GM21526 (cell line): Measurements from ENCODE around the gene MEGF11.

Experiments
- ATAC-seq: cut with Tn5 transposase; IDR thresholded peaks from one replicate; pipeline ENCODE4 v1.9.1; 2021; ENCODE audit warnings: moderate library complexity; ENCODE audit not compliant: unreplicated experiment, low FRiP score

The MEGF11 gene

GRCh38 chr15:65963358-65963757 is 290.2 kb downstream of the MEGF11 start:
- ATAC-seq: no peak

- no peak for ATAC-seq
Observed at GRCh38 chr15:65962187-65962586, 291.4 kb downstream of the MEGF11 start.

- ATAC-seq: no peak
Observed at GRCh38 chr15:65960586-65960985, 293.0 kb downstream of the MEGF11 start.

- ATAC-seq: no peak
Observed at GRCh38 chr15:65958835-65959234, 294.7 kb downstream of the MEGF11 start.

- ATAC-seq: no peak
Observed at GRCh38 chr15:65957451-65957850, 296.1 kb downstream of the MEGF11 start.

- no peak for ATAC-seq
Observed at GRCh38 chr15:65956899-65957298, 296.7 kb downstream of the MEGF11 start.

- ATAC-seq: no peak
Observed at GRCh38 chr15:65956307-65956706, 297.2 kb downstream of the MEGF11 start.

GRCh38 chr15:65954289-65954741 is 299.2 kb downstream of the MEGF11 start:
- no peak for ATAC-seq

GRCh38 chr15:65953622-65954021 is 299.9 kb downstream of the MEGF11 start:
- ATAC-seq: no peak

GRCh38 chr15:65952391-65953053 is 301.0 kb downstream of the MEGF11 start:
- no peak for ATAC-seq

- ATAC-seq: no peak
Observed at GRCh38 chr15:65951007-65951406, 302.5 kb downstream of the MEGF11 start.

- no peak for ATAC-seq
Observed at GRCh38 chr15:65949491-65949890, 304.1 kb downstream of the MEGF11 start.

- no peak for ATAC-seq
Observed at GRCh38 chr15:65949011-65949410, 304.5 kb downstream of the MEGF11 start.

- ATAC-seq: no peak
Observed at GRCh38 chr15:65948383-65948782, 305.2 kb downstream of the MEGF11 start.

GRCh38 chr15:65947041-65947440 is 306.5 kb downstream of the MEGF11 start:
- ATAC-seq: no peak

GRCh38 chr15:65945616-65946015 is 307.9 kb downstream of the MEGF11 start:
- no peak for ATAC-seq

GRCh38 chr15:65944404-65944803 is 309.1 kb downstream of the MEGF11 start:
- no peak for ATAC-seq

GRCh38 chr15:65942436-65942835 is 311.1 kb downstream of the MEGF11 start:
- no peak for ATAC-seq

GRCh38 chr15:65940618-65940909 is 313.0 kb downstream of the MEGF11 start:
- no peak for ATAC-seq

GRCh38 chr15:65939901-65940617 is 313.5 kb downstream of the MEGF11 start:
- no peak for ATAC-seq

GRCh38 chr15:65938604-65939003 is 314.9 kb downstream of the MEGF11 start:
- no peak for ATAC-seq

- ATAC-seq: no peak
Observed at GRCh38 chr15:65937476-65937875, 316.1 kb downstream of the MEGF11 start.
